Mesenteric fat pad (tissue), 1 donor: ENCODE measurements around the gene INTS6. TPM values are rescaled to one million over a fixed set of nuclear protein-coding genes. Genes with fewer than 3 reads are reported as not detected.

Experiments
- DNase-seq: peaks from one replicate; pipeline ENCODE4 v3.0.0-alpha.2; 2020; ENCODE audit warnings: low spot score
- total RNA-seq: library from RNA; stranded (reverse); fragmentation: NEBNext Ultra II Directional; extraction: Animal tissue kit (Norgen Biotek cat#: 25700); gene quantifications from one replicate; pipeline ENCODE4 v1.2.1, GENCODE V29; 2021
- donor health status: DM: yes; HTN: yes; CAD: no.

INTS6 gene
- total RNA-seq, 1 donor from 2014 or later, result 39.8 TPM

DNA sequence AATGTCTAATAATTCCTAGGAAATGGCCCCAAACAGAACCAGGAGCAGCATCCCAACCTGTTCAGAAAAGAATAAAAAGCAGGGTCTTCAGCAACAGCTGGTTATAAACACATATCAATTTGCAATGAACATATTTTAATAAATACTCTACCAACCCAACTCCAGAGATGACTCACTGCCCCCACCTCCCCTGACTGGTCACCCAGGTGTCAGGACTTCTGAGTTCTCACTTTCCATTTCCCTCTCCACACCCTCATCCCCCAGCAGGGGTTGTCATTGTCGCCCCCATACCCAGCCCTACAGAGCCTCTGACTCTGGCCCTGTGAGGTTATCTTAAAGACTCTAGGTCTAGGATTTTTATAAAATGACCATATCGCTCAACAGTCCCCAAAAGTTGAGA, 106.4 kb downstream of the INTS6 start:
- DNase-seq, result no peak

GRCh38 chr13:51343475-51343874, 109.4 kb downstream of the INTS6 start:
- no peak for DNase-seq

DNA sequence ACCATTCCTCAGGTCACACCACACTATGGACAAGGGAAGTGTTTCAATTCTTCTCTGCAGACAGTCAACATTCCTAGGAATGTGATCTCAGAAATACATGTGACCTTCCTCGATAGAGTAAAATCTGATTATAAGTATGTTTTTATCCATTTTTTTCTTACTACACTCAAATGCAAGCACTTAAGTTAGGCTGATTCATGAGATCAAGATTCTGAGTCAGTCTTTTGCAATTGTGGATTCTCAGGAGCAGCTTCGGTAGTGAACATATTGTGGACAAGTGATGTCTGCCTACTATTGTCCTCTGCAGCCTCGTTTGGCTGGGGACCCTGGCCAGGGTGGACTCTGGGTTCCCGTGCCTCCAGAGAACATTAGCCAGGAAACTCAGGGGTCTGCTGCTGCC, 110.1 kb downstream of the INTS6 start:
- DNase-seq, result no peak

- no peak for DNase-seq
These were observed 111.0 kb downstream of the INTS6 start for GRCh38 chr13:51341791-51342190.

- DNase-seq, result no peak
These were observed 111.6 kb downstream of the INTS6 start for GRCh38 chr13:51341232-51341631.

DNA sequence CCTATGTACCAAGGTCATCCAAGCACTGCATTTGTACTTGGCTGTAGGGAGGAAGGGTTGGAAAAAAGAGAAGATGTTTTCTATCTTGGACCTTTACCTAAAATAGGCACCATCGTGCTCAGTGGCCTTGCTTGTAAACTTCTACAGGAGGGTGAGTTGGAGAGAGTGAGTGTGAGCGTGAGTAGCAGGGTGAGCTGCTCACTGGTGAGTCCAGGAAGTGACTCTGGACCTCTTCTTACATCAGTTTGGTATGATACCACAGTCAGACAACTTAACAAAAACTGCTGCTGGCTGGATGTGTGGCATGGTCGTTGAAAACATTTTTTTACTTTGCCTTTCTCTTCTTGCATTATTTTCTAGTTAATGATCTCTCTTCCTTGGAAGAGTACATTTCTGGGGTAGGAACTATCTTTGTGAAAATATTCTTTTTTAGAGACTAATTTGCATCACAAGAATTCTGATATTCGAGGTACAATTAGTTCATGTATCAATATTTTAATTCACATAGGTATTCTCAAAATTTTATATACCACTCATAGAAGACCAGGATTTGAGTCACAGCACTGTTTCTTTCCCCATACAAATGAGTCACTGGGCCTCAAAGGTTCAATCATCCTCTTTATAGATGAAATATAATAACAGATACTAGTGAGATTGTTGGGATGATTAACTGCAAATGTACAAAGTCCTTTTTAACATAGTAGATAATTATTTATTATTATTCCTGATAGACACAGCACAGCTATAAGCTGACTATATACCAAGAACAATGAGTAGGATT, 112.7 kb downstream of the INTS6 start:
- no peak for DNase-seq

DNA sequence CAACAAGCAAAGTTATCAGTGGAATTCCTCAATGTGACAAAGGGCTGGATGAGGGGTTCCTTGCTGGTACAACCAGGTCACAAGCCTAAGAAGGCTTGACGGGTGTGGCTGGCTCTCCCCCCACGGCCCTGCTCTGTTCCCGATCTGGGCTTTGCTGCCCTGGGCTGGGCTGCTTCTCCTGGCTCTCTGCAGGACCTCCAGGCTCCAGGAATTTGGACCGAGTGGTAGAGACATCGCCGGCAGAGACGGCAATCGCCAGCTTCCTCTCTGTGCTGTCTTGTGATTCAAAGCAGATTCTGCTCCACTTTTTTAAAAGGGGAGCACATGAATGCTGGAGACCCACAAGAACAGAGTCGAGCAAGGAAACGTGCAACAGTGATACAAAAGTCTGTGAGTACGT, 113.5 kb downstream of the INTS6 start, which contains the start of gene SERPINE3:
Gene SERPINE3 (plus strand): TSS at position 338 of the 400 bp plus-strand sequence. CDS start 1,401 bp downstream, outside the sequence.
- DNase-seq, result no peak

DNA sequence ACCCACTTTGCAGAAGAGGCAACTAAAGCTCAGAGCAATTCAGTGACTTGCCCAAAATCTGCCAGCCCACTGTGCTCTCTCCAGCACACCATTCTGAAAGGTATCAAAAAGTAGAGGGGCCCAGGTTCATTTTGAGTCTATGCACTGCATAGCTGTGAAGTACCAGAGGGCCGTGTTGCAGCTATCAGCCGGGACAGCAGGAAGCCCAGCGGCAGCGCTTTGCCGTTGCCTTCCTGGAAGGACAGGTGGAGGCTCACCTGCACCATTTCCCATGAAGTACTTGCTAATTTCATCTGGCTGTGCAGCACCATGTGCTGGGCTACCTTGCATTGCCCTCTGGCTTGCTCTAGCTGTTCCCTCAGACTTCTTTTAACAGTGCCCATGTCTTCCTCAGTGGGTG, 116.1 kb downstream of the INTS6 start:
- no peak for DNase-seq

DNA sequence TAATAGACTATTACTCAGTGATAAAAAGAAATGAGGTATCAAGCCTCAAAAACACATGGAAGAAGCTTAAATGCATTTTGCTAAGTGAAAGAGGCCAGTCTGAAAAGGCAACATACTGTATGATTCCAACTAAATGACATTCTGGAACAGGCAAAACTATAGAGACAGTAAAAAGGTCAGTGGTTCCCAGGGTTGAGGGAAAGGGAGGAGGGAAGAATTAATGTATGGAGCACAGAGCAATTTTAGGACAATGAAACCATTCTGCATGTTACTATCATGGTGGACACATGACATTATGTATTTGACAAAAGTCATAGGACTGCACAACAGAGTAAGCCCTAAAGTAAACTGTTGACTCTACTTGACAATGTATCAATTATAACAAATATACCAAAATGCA, 119.0 kb downstream of the INTS6 start:
- DNase-seq, result no peak

GRCh38 chr13:51333421-51333820, 119.4 kb downstream of the INTS6 start:
- no peak for DNase-seq

DNA sequence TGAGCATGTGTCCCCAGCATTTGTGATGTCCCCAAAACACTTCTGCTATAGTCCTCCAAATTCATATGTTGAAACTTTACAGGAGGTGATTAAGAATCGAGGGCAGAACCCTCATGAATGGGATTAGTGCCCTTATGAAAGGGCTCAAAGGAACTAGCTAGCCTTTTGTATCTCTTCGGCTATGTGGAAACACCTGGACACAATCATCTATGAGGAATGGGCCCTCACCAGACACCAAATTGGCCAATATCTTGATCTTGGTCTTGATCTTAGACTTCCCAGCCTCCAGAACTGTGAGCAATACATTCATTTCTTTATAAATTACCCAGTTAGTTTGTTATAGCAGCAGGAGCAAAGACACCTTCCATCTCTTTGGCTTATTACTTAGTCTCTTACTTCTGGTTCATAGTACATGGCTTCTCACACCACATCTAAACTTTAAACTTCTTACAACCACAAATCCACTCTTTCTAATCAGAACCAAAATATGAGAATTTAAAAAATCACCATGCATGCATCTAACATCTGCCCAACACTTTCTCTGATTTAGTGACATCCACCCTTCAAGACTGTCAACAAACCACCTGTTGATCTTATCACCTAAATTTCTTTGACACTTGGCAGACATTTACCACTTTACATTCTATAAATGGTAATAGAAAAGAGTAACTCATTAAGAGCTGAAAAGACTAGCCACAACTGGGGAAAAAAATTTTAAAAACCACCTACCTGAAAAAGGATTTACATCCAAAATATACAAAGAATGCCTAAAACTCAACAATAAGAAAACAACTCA, 120.1 kb downstream of the INTS6 start:
- no peak for DNase-seq

- no peak for DNase-seq
These were observed 121.4 kb downstream of the INTS6 start for GRCh38 chr13:51331354-51331861.

DNA sequence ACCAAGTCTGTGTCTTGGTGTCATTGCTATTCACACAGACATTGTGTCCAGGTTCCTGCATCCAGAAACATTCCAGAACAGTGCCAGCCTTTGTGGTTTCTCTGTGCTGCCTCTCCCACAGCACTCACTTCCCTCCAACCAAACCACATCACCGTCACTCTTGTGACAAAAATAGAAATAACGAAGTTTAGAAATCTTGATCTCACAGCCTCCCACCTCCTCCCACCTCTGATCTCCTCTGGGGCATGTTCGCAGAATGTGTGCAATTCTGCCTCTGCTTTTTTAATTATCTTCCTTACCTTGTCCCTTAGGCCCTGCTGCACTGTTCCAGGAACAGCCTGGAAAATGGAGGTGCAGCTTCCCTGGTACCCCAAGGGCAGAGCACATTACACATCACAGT, 122.0 kb downstream of the INTS6 start:
- DNase-seq, result no peak

- DNase-seq, result no peak
These were observed 123.2 kb downstream of the INTS6 start for GRCh38 chr13:51329606-51330005.

DNA sequence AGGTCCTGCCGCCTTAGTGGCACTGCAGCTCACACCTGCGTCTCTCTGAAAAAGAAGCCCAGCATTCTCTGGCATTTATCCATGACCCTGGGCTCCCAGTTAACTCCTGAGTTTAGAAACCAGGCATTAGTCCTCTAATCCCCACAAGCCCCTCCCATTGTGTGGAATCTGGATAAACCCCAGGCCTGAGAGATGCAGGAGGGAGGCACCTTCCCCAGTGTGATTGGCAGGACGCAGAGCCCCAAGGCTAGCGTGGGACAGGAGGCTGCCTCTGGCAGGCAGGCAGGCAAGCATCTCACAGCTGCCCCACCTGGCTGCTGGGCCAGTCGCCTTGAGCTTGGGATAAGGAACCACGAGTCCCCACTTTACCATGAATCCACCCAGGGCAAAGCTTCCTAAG, 124.3 kb downstream of the INTS6 start:
- no peak for DNase-seq

GRCh38 chr13:51327961-51328360, 124.9 kb downstream of the INTS6 start:
- DNase-seq, result no peak

GRCh38 chr13:51326777-51327176, 126.1 kb downstream of the INTS6 start:
- no peak for DNase-seq

DNA sequence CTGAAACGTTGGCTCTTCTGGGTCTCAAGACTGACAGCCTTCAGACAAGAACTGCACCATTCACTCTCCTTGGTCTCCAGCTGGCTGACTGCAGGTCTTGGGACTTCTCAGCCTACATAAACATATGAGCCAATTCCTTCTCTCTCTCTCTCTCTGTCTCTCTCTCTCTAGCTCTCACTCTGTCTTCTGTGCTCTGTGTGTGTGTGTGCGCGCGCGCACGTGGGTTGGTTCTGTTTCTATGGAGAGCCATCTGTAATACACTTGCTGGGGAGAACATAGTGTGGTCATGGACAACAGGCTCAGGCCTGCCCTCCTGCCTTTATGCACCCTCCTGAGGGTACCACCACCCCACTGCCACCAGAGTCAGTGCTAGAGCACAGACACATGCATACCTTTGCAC, 127.0 kb downstream of the INTS6 start:
- DNase-seq, result no peak

- DNase-seq, result no peak
These were observed 128.0 kb downstream of the INTS6 start for GRCh38 chr13:51324714-51325420.

DNA sequence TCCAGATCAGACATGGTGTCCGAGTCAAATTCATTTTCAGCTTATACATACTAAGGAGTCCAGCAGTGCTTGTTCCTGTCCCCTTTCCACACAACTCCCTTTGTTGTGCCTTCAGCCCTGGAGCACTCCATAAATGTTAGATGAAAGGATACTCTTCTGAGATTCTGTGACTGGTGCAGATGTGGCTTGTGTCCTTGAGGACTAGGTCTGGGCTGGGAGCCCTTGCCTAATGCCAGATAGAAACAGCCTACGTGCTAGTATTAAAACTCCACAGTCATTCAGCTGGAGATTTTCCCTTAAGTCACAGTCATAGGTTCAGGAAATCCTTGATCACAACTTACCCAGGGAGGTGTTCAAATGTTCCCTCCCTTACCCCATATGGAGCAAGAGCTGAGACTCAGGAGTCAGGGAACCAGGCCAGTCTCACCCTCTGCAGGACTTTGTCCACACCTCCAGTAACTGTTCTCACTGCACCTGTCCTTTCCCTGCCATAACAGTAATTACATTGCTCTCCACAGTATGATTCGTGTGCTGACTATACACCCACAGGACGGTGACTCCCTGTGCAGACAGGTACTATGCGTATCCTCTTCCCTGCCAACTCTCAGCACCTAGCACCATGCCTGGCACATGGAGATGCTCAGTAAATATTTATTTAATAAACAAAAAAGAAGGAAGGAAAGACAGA, 128.9 kb downstream of the INTS6 start:
- no peak for DNase-seq

GRCh38 chr13:51322826-51323225, 130.0 kb downstream of the INTS6 start:
- no peak for DNase-seq
